GM23338 (cell line): Measurements from ENCODE around the gene SUSD3. TPM values are rescaled to one million over a fixed set of nuclear protein-coding genes. Genes with fewer than 3 reads are reported as not detected.

Source experiments
- ATAC-seq: fragments of 200-7000 bp; cut with Tn5 transposase; 3 replicates; pipeline ENCODE4 v1.9.1; 2020
- DNase-seq: peaks from one replicate; pipeline ENCODE4 v3.0.0-alpha.2; 2015; ENCODE audit warnings: low spot score
- H2AFZ ChIP-seq: fragments of 200-600 bp; sonication (generic); 2 replicates; pipeline ENCODE4 v1.8.0; 2016; ENCODE audit warnings: antibody characterized with exemption, mild to moderate bottlenecking, moderate library complexity
- H3F3A ChIP-seq: fragments of 200-600 bp; sonication (generic); replicated peaks from 2 replicates; pipeline ENCODE4 v1.8.0; 2017; ENCODE audit warnings: antibody characterized with exemption, mixed run types, low read depth
- H3K27ac ChIP-seq: fragments of 200-600 bp; sonication (generic); 2 replicates; pipeline ENCODE4 v1.6.1; 2016; ENCODE audit warnings: low read depth
- H3K27me3 ChIP-seq: fragments of 200-600 bp; sonication (generic); 2 replicates; pipeline ENCODE4 v1.8.0; 2016; ENCODE audit warnings: mild to moderate bottlenecking, mixed run types, moderate library complexity; ENCODE audit not compliant: insufficient read depth
- H3K36me3 ChIP-seq: fragments of 200-600 bp; sonication (generic); 2 replicates; pipeline ENCODE4 v1.8.0; 2016; ENCODE audit warnings: mild to moderate bottlenecking; ENCODE audit not compliant: insufficient read depth
- H3K4me1 ChIP-seq: fragments of 200-600 bp; sonication (generic); 2 replicates; pipeline ENCODE4 v1.8.0; 2016; ENCODE audit warnings: mild to moderate bottlenecking, moderate library complexity; ENCODE audit not compliant: insufficient read depth
- H3K4me2 ChIP-seq: fragments of 200-600 bp; sonication (generic); 2 replicates; pipeline ENCODE4 v1.7.1; 2017; ENCODE audit warnings: mixed run types
- H3K4me3 ChIP-seq: fragments of 200-600 bp; sonication (generic); 2 replicates; pipeline ENCODE4 v1.6.1; 2016; ENCODE audit warnings: mixed run types
- H3K79me2 ChIP-seq: fragments of 200-600 bp; sonication (generic); replicated peaks from 2 replicates; pipeline ENCODE4 v1.8.0; 2017; ENCODE audit warnings: mild to moderate bottlenecking; ENCODE audit not compliant: insufficient read depth
- H3K9me2 ChIP-seq: fragments of 200-600 bp; sonication (generic); 2 replicates; pipeline ENCODE4 v1.8.0; 2017; ENCODE audit not compliant: insufficient read depth
- H4K20me1 ChIP-seq: fragments of 200-600 bp; sonication (generic); replicated peaks from 2 replicates; pipeline ENCODE4 v1.8.0; 2017; ENCODE audit warnings: mild to moderate bottlenecking; ENCODE audit not compliant: insufficient read depth
- H3K27ac Mint-ChIP-seq: 2 replicates; pipeline ENCODE4 v1.8.0; 2020; ENCODE audit warnings: inconsistent platforms, mild to moderate bottlenecking, moderate library complexity, mixed read lengths
- H3K27me3 Mint-ChIP-seq: 3 replicates; pipeline ENCODE4 v1.8.0; 2022; ENCODE audit warnings: low read depth, mild to moderate bottlenecking, moderate library complexity, mixed read lengths, inconsistent platforms; ENCODE audit not compliant: insufficient read depth, poor library complexity
- H3K36me3 Mint-ChIP-seq: 3 replicates; pipeline ENCODE4 v1.8.0; 2021; ENCODE audit warnings: low read depth, mild to moderate bottlenecking, inconsistent platforms, moderate library complexity, mixed read lengths
- H3K4me1 Mint-ChIP-seq: 3 replicates; pipeline ENCODE4 v1.8.0; 2020; ENCODE audit warnings: mild to moderate bottlenecking, inconsistent platforms, mixed read lengths
- H3K4me3 Mint-ChIP-seq: 3 replicates; pipeline ENCODE4 v1.8.0; 2021; ENCODE audit warnings: moderate library complexity, mild to moderate bottlenecking, inconsistent platforms, mixed read lengths
- H3K9me3 Mint-ChIP-seq: 3 replicates; pipeline ENCODE4 v1.8.0; 2020; ENCODE audit warnings: moderate library complexity, mild to moderate bottlenecking, inconsistent platforms, mixed read lengths
- CREB1 ChIP-seq: fragments of 250-450 bp; sonication (Bioruptor Pico); IDR thresholded peaks from 2 replicates; pipeline ENCODE4 v1.5.0; 2020; ENCODE audit warnings: low read depth, mild to moderate bottlenecking, moderate library complexity
- EZH2 ChIP-seq: fragments of 200-600 bp; sonication (generic); IDR thresholded peaks from one replicate; pipeline ENCODE4 v1.8.0; 2017; ENCODE audit warnings: antibody characterized with exemption, mild to moderate bottlenecking, low read depth; ENCODE audit not compliant: unreplicated experiment
- EZH2phosphoT487 ChIP-seq: fragments of 200-600 bp; sonication (generic); IDR thresholded peaks from one replicate; pipeline ENCODE4 v1.8.1; 2018; ENCODE audit warnings: antibody characterized with exemption; ENCODE audit not compliant: unreplicated experiment
- JUNB ChIP-seq: IDR thresholded peaks from one replicate; pipeline ENCODE4 v1.6.1; 2016; ENCODE audit warnings: antibody characterized with exemption; ENCODE audit not compliant: unreplicated experiment
- NANOG ChIP-seq: IDR thresholded peaks from 2 replicates; pipeline ENCODE4 v1.6.1; 2016; ENCODE audit warnings: antibody characterized with exemption, borderline replicate concordance
- POLR2AphosphoS5 ChIP-seq: IDR thresholded peaks from 2 replicates; pipeline ENCODE4 v1.6.1; 2016; ENCODE audit warnings: antibody characterized with exemption, low read depth
- STAT1 ChIP-seq: IDR thresholded peaks from one replicate; pipeline ENCODE4 v1.6.1; 2016; ENCODE audit warnings: antibody characterized with exemption; ENCODE audit not compliant: unreplicated experiment
- ZNF114 ChIP-seq: fragments of 250-450 bp; sonication (Bioruptor Pico); IDR thresholded peaks from 2 replicates; pipeline ENCODE4 v1.5.0; 2020; ENCODE audit warnings: mild to moderate bottlenecking, moderate library complexity
- ZNF331 ChIP-seq: fragments of 250-450 bp; sonication (Bioruptor Pico); IDR thresholded peaks from 2 replicates; pipeline ENCODE4 v1.5.0; 2020; ENCODE audit warnings: low read depth, mild to moderate bottlenecking, moderate library complexity
- polyA plus RNA-seq: library from polyadenylated mRNA; unstranded; fragments of >200 nt; fragmentation: Nextera tagmentation; extraction: Ambion mirVana; gene quantifications from 2 replicates; pipeline ENCODE4 v1.2.1, GENCODE V29; 2016
- total RNA-seq: library from RNA; depleted of rRNA; stranded (reverse); fragments of >200 nt; shearing (Covaris generic); gene quantifications from 2 replicates; pipeline ENCODE4 v1.2.3, GENCODE V29; 2014
- TF ChIP-seq, protein P1 (sequence below): fragments of 250-450 bp; sonication (Bioruptor Pico); IDR thresholded peaks from 2 replicates; pipeline ENCODE4 v1.5.0; 2020; ENCODE audit warnings: mild to moderate bottlenecking, moderate library complexity
- TF ChIP-seq, protein P2 (sequence below), 2 experiments: fragments of 200-600 bp in 1 of 2; sonication (generic) in 1 of 2; conservative IDR thresholded peaks; 2 replicates each; pipeline versions ENCODE4 v1.5.1 to v1.6.1; 2016 to 2017; ENCODE audit warnings: antibody characterized with exemption in 2 of 2, low read depth in 2 of 2, mild to moderate bottlenecking in 2 of 2, moderate library complexity in 1 of 2
- TF ChIP-seq, protein P3 (sequence below): IDR thresholded peaks from one replicate; pipeline ENCODE4 v1.6.1; 2018; ENCODE audit warnings: antibody characterized with exemption; ENCODE audit not compliant: unreplicated experiment
- TF ChIP-seq, protein P4 (sequence below): IDR thresholded peaks from 2 replicates; pipeline ENCODE4 v1.6.1; 2016; ENCODE audit warnings: antibody characterized with exemption

Gene SUSD3
- total and polyA plus RNA-seq, 2 experiments from 2014 or later: 6.9 to 20.1 TPM

DNA sequence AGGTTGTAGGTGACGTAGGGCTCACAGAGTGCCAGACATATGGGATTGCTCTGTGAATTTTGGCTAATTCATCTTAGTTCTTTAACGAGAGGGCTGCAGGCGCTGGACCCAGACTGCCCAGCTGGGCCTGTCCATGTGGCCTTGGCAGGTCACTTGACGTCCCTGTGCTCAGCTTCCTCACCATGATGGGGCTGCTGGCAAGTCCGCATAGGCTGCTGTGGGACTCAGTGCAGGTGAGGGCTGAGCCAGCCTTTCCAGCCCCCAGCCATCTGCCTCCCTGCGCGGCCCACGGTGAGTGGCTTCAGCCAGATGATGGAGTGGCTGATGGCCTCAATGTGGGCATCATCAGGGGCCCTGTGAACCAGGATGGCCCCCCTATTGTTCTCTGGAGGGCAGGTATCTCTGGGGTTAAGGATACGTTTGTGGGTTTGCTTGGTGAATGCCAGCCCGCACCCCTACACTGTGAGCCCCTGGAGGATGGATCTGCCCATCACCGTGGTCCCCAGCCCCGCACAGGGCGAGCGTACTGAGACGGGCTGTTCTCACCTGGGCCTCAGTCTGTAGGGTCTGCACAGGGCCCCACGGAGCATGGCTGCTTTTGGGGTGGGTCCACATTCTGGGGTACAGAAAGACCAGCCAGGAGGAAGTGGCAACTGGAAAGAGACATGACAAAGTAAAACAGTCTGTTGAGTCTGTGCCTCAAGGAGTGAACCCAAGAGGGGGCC, 41.2 kb downstream of the SUSD3 start (continued):
- TF ChIP-seq, protein P1, sequence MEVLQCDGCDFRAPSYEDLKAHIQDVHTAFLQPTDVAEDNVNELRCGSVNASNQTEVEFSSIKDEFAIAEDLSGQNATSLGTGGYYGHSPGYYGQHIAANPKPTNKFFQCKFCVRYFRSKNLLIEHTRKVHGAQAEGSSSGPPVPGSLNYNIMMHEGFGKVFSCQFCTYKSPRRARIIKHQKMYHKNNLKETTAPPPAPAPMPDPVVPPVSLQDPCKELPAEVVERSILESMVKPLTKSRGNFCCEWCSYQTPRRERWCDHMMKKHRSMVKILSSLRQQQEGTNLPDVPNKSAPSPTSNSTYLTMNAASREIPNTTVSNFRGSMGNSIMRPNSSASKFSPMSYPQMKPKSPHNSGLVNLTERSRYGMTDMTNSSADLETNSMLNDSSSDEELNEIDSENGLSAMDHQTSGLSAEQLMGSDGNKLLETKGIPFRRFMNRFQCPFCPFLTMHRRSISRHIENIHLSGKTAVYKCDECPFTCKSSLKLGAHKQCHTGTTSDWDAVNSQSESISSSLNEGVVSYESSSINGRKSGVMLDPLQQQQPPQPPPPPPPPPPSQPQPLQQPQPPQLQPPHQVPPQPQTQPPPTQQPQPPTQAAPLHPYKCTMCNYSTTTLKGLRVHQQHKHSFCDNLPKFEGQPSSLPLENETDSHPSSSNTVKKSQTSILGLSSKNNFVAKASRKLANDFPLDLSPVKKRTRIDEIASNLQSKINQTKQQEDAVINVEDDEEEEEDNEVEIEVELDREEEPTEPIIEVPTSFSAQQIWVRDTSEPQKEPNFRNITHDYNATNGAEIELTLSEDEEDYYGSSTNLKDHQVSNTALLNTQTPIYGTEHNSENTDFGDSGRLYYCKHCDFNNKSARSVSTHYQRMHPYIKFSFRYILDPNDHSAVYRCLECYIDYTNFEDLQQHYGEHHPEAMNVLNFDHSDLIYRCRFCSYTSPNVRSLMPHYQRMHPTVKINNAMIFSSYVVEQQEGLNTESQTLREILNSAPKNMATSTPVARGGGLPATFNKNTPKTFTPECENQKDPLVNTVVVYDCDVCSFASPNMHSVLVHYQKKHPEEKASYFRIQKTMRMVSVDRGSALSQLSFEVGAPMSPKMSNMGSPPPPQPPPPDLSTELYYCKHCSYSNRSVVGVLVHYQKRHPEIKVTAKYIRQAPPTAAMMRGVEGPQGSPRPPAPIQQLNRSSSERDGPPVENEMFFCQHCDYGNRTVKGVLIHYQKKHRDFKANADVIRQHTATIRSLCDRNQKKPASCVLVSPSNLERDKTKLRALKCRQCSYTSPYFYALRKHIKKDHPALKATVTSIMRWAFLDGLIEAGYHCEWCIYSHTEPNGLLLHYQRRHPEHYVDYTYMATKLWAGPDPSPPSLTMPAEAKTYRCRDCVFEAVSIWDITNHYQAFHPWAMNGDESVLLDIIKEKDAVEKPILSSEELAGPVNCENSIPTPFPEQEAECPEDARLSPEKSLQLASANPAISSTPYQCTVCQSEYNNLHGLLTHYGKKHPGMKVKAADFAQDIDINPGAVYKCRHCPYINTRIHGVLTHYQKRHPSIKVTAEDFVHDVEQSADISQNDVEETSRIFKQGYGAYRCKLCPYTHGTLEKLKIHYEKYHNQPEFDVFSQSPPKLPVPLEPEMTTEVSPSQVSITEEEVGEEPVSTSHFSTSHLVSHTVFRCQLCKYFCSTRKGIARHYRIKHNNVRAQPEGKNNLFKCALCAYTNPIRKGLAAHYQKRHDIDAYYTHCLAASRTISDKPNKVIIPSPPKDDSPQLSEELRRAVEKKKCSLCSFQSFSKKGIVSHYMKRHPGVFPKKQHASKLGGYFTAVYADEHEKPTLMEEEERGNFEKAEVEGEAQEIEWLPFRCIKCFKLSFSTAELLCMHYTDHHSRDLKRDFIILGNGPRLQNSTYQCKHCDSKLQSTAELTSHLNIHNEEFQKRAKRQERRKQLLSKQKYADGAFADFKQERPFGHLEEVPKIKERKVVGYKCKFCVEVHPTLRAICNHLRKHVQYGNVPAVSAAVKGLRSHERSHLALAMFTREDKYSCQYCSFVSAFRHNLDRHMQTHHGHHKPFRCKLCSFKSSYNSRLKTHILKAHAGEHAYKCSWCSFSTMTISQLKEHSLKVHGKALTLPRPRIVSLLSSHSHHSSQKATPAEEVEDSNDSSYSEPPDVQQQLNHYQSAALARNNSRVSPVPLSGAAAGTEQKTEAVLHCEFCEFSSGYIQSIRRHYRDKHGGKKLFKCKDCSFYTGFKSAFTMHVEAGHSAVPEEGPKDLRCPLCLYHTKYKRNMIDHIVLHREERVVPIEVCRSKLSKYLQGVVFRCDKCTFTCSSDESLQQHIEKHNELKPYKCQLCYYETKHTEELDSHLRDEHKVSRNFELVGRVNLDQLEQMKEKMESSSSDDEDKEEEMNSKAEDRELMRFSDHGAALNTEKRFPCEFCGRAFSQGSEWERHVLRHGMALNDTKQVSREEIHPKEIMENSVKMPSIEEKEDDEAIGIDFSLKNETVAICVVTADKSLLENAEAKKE (CRISPR knock-in tag): no peak
- TF ChIP-seq JUNB: no peak
- TF ChIP-seq, protein P2, sequence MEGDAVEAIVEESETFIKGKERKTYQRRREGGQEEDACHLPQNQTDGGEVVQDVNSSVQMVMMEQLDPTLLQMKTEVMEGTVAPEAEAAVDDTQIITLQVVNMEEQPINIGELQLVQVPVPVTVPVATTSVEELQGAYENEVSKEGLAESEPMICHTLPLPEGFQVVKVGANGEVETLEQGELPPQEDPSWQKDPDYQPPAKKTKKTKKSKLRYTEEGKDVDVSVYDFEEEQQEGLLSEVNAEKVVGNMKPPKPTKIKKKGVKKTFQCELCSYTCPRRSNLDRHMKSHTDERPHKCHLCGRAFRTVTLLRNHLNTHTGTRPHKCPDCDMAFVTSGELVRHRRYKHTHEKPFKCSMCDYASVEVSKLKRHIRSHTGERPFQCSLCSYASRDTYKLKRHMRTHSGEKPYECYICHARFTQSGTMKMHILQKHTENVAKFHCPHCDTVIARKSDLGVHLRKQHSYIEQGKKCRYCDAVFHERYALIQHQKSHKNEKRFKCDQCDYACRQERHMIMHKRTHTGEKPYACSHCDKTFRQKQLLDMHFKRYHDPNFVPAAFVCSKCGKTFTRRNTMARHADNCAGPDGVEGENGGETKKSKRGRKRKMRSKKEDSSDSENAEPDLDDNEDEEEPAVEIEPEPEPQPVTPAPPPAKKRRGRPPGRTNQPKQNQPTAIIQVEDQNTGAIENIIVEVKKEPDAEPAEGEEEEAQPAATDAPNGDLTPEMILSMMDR (conservative IDR thresholded peaks at IDR 0.05; ENCODE audit: low read depth in 2 of 2): no peak

DNA sequence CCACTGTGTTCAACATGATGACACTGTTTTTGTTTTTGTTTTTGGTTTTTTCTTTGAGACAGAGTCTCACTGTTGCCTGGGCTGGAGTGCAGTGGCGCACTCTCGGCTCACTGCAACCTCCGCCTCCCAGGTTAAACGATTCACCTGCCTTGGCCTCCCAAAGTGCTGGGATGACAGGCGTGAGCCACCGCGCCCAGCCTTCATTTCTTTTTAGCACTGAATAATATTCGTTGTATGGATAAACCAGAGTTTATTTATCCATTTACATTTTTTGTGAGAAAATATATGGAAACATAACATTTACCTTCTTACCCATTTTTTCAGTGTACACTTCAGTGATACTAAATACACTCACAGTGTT, 41.8 kb downstream of the SUSD3 start:
- Mint-ChIP-seq H3K9me3 (peaks cover 4% of the 10 kb centered on the region; the same call in 1 of the 3 replicates), H3K36me3 (peaks cover 3% of the 10 kb centered on the region; the same call in 1 of the 3 replicates), H3K27ac (no peak overlapping the region), H3K4me1 (peaks cover 5% of the 10 kb centered on the region), H3K27me3 (no peaks in the 10 kb centered on the region), H3K4me3 (no peak overlapping the region)
- no peak overlapping the region for H3K27ac ChIP-seq
- H3K9me2 ChIP-seq: no peaks in the 10 kb centered on the region
- H3F3A ChIP-seq: no peaks in the 10 kb centered on the region
- H3K4me3 ChIP-seq: no peak overlapping the region
- no peak overlapping the region for H3K4me2 ChIP-seq
- H4K20me1 ChIP-seq: no peaks in the 10 kb centered on the region; the same call in 1 of the 2 replicates
- DNase-seq (no peak), ATAC-seq (no peak)
- peaks cover 22% of the 10 kb centered on the region for H3K79me2 ChIP-seq
- no peaks in the 10 kb centered on the region for H3K4me1 ChIP-seq
- no peak overlapping the region for H2AFZ ChIP-seq
- H3K27me3 ChIP-seq: peaks cover 8% of the 10 kb centered on the region; the same call in 1 of the 2 replicates
- no peaks in the 10 kb centered on the region; the same call in 1 of the 2 replicates for H3K36me3 ChIP-seq
- TF ChIP-seq ZNF114 (CRISPR knock-in tag): no peak
- TF ChIP-seq, protein P3, sequence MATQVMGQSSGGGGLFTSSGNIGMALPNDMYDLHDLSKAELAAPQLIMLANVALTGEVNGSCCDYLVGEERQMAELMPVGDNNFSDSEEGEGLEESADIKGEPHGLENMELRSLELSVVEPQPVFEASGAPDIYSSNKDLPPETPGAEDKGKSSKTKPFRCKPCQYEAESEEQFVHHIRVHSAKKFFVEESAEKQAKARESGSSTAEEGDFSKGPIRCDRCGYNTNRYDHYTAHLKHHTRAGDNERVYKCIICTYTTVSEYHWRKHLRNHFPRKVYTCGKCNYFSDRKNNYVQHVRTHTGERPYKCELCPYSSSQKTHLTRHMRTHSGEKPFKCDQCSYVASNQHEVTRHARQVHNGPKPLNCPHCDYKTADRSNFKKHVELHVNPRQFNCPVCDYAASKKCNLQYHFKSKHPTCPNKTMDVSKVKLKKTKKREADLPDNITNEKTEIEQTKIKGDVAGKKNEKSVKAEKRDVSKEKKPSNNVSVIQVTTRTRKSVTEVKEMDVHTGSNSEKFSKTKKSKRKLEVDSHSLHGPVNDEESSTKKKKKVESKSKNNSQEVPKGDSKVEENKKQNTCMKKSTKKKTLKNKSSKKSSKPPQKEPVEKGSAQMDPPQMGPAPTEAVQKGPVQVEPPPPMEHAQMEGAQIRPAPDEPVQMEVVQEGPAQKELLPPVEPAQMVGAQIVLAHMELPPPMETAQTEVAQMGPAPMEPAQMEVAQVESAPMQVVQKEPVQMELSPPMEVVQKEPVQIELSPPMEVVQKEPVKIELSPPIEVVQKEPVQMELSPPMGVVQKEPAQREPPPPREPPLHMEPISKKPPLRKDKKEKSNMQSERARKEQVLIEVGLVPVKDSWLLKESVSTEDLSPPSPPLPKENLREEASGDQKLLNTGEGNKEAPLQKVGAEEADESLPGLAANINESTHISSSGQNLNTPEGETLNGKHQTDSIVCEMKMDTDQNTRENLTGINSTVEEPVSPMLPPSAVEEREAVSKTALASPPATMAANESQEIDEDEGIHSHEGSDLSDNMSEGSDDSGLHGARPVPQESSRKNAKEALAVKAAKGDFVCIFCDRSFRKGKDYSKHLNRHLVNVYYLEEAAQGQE: no peak
- no peak for TF ChIP-seq CREB1 (CRISPR knock-in tag)
- TF ChIP-seq STAT1: no peak
- TF ChIP-seq NANOG: no peak
- TF ChIP-seq JUNB: no peak
- no peak for TF ChIP-seq EZH2
- no peak for TF ChIP-seq EZH2phosphoT487
- no peak for TF ChIP-seq POLR2AphosphoS5
- TF ChIP-seq ZNF331: no peak
- TF ChIP-seq, protein P4, sequence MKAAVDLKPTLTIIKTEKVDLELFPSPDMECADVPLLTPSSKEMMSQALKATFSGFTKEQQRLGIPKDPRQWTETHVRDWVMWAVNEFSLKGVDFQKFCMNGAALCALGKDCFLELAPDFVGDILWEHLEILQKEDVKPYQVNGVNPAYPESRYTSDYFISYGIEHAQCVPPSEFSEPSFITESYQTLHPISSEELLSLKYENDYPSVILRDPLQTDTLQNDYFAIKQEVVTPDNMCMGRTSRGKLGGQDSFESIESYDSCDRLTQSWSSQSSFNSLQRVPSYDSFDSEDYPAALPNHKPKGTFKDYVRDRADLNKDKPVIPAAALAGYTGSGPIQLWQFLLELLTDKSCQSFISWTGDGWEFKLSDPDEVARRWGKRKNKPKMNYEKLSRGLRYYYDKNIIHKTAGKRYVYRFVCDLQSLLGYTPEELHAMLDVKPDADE: no peak
